HT1080 (cell line): ENCODE data around the gene PIGU. TPM values are rescaled to one million over a fixed set of nuclear protein-coding genes. Genes with fewer than 3 reads are reported as not detected.

Source experiments
- DNase-seq: peaks from one replicate; pipeline ENCODE4 v3.0.0-alpha.2; 2015; ENCODE audit warnings: low read depth
- total RNA-seq: library from RNA; depleted of rRNA; stranded (reverse); fragments of >200 nt; shearing (Covaris generic); gene quantifications from 2 replicates; pipeline ENCODE4 v1.2.3, GENCODE V29; 2014

The PIGU gene
- total RNA-seq, 1 experiment from 2014 or later = 20.8 TPM

DNA sequence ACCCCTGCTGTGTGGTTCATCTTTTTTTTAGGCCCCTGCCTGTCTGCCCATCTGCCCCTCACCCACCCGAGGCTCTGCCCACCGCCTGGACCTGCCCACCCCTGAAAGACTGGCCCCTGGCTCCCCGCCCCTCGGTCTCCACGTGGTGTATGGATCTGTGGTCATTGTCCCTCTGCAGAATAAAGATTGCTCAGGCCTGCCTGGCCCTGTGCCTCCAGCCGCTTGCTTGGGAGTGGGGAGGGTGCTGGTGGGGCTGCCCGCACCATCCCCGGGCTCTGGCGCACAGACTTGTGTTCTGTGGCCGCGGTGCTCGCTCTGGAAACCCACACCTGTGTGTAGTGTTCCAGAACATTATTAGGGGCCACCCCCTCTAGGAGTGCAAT lies 116.8 kb downstream of the PIGU start:
- DNase-seq = no peak

DNA sequence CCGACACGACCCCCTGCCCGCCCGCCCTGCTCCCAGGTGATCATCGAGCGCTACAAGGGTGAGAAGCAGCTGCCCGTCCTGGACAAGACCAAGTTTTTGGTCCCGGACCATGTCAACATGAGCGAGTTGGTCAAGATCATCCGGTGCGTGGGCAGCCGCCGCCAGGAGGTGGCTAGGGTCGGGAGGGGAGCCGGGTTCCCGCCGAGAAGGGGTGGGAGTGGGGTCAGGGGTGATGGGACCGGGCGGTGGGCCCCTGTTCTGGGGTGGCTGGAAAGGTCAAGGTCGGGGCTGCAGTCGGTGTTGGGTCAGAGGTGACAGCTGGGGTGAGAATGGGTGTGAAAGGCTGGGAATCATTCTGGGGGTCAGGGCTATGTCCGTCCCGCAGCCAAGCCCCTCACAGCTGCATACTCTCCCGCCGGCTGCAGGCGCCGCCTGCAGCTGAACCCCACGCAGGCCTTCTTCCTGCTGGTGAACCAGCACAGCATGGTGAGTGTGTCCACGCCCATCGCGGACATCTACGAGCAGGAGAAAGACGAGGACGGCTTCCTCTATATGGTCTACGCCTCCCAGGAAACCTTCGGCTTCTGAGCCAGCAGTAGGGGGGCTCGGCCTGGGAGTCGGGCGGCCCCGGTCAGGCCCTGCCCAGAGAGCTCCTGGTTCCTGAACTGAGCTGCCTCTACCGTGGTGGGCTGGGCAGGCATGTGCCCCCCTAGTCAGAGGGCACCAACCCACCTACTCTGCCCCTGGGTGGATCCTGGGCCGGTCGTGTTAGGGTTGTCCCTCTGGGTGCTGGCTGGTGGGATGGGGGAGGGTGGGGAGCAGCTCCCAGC lies 117.4 kb downstream of the PIGU start:
- no peak for DNase-seq

DNA sequence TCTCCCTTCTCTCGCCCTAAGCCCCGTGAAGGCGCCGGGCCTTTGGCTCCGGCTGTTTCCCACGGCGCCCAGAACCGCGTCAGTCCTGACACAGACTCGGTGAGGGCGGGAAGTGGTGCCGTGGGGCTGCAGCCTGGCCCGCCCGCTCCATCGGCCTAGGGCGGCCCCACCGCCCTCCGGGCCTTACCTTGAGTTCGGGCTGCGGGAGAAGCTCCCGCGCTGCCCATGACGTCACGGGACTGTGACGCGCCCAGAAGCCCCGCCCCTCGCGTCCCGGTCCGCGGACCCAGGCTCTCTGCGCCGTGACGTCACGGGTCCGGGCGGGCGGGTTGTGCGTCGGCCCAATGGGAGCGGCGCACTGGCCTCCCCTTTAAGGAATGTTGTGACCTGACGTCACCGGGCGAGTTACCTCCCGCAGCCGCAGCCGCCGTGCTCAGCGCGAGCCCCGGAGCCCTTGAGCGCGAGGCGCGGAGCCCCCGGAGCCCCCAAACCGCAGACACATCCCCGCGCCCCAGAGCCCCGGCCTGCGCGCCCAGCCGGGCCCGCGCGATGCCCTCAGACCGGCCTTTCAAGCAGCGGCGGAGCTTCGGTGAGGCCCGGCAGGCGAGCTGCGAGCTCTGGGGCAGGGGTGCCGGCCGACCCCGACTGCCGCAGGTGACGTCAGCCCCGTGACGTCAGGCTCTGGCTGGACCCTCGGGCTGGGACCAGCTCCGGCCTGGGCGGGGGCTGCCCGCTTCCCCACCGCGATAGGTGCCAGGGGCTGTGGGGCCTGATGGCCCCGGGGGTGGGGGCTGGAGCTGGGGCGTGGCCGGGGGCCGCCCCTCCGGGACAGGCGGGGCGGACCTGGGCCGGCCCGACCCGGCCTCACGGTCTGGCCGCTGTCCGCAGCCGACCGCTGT lies 118.3 kb downstream of the PIGU start, which contains the start of gene MAP1LC3A:
TSS of gene MAP1LC3A (plus strand) at position 399 of the 899 bp plus-strand sequence. CDS start at position 550, 151 bp downstream.
- no peak for DNase-seq

DNA sequence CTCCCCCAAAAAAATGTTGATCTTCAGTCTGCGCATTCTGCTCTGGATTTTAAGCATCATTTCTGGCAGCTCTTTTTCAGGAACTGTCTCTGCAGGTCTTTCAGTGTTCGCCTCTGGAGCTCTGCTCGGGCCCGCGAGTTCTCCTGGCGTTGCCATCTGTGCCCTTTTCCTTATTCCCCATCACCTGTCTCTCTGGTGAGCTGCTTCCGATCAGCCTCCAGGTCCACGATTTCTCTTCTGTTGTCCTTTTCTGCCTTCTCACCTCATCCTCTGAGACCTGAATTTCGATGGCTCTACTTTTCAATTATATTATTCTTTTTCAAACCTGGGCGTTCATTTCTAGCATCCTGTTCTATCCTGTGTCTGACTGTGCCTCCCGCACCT lies 119.0 kb downstream of the PIGU start:
- DNase-seq = no peak

DNA sequence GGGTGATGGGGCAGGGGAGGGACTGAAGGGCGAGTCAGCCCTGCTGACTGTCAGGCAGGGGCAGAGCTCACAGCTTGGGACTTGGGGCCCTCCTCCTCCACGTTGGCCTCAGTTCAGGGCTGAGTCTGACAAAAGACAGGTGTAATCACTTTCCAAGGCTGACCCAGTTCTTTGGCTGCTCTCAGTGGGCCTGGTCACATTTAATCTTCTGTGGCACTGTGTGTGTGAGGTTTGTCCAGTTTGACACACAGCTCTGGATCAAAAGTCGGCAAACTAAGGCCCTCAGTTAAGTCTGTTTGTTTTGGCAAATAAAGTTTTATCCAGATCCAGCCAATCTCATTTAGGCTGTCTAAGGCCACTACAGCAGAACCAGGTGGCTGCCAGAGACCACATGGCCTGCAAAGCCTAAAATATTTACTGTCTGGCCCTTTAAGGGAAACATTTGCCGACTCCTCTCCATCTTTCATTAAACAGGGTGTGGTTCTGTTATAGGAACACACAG lies 123.5 kb downstream of the PIGU start:
- no peak for DNase-seq

DNA sequence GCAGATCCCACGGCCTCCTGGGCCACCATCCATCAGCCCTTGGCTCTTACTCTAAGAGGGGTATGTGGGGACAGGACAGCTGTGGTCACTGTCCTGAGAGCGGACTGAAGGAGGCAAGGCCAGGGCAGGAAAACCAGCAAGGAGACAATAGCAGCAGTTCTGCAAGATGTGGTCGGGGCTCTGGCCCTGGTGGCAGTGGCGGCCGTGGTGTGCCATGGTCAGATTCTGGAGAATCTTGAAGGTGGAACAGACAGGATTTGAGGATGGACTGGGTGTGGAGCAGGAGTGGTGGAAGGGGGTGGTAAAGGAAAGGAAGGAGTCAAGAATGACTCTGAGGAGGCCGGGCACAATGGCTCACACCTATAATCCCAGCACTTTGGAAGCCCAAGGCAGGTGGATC lies 124.3 kb downstream of the PIGU start:
- DNase-seq = no peak

DNA sequence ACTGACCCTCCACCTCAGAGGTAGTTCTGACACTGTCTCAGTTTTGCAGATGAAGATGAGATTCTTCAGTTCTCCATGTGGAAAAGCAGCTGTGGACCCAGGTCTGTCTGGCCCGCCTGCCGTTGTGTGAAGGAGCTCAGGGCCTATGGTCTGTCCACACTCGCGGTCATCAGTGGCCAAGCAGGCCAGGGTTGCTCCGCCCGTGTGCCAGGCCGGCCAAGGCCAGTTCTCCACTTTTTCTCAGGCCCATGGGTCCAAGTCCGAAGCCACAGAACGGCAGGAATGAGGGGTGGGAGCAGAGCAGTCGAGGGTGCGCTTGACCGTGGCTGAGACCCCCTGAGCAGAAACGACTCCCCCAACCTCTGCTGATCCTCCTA lies 127.0 kb downstream of the PIGU start:
- no peak for DNase-seq

DNA sequence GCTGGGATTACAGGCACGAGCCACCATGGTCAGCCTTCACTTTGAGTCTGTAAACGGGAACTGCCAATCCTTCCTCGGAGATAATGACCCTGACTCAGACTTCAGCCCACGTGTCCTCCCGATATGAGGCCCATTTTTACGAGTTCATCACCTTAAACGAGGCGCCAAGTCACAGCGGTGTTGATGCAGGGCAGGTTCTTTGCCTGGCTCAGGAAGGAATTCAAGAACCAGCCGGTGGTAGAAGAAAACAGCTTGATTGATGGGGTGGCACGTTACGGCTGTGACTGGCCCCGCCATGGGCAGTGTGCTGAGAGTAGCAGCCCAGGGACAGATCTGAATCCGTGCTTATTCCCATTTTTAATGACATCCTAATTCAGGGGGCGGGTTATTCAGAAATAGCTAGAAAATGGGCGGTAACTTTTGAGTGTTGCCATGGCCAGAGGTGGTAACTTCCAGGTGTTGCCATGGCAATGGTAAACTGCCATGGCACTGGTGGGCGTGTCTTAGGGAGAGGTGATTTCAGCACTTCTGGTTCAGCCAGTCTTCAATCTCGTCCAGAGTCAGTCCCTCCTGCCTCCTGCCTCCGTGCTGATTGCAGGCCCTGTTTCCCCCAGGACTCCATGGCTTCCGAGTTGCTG lies 127.5 kb downstream of the PIGU start:
- no peak for DNase-seq

DNA sequence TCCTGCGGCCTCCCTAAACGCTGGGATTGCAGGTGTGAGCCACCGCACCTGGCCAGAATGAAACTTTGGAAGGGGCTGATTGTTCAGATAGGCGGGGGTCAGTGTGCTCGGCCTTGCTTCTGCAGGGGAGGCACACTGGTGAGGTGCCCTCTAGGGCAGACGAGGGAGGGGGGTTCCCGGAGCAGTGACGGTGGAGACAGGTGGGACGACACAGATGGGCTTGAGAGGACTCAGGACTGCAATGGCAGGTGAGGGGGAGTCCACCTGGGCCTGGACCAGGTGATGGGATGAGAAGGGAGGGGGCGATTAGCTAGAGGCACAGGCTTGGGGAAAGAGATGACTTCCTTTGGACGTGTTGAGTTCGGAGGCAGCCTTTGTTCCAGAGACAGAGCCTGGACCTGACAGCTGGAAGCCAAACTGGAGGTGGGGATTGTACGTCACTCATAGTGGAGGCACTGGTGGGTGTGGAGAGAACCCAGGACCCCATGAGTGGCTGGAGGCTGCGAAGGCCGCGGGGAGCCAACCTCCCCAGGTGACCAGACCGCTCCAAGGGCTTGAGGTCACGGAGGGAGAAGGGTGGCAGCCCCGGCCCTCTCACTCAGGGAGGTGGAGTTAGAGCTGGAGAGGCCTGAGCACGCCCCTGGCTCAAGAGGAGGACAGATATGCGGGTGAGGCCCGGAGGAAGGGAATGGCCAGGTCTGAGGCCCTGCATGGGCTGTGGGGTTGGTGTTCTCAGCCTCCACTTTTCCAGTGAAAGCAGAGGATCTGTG lies 128.9 kb downstream of the PIGU start:
- no peak for DNase-seq

DNA sequence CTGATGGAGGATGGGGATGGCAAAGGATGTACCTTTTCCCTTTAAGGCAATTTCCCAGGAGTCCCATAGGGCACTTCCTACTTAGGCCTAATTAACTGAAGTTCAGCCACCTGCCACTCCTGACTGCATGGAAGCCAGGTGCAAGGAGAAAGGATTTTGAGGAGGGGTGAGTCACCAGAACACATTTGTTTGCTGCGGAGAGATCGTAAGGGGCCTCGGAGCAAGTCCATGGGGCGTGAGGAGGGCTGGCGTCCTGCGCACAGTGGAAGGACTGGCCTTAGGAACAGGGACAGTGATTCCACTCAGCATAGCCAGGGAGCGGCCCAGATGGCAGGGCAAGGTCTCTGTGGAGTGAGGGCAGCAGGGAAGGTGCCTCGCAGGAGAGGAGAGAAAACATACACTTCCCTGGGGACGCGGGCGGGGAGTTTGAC lies 130.1 kb downstream of the PIGU start:
- DNase-seq = no peak

DNA sequence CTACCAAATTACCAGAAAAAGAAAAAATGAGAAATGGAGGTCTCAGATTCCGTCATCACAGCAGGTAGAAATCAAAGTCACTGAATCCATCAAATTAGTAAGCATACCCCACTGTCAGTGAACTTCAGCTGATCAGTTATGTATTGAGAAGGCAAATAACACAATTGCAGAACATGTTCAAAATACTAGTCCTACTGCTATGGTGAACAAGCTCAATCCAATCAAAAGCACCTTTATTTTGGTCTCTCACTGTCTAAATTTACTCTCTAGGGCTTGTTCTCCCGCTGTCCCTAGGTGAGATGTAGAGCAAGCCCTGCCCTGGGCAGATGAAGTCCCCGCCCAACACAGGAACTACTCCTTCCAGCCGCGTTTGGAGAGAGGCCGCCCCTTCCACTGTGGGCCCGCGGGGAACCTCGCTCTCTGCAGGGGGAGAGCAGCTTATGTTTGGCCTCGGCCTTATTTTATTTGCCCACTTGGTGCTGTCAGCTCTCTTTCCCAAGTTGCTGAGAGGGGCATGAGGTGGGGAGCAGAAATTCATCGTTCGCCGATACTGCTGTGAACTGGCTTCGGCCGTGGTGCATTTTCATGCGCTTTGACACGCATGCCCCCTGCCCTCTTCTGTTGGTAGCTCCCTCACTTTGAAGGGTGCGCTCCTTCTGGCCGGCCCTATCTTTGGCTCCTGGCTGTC lies 132.6 kb downstream of the PIGU start:
- no peak for DNase-seq

DNA sequence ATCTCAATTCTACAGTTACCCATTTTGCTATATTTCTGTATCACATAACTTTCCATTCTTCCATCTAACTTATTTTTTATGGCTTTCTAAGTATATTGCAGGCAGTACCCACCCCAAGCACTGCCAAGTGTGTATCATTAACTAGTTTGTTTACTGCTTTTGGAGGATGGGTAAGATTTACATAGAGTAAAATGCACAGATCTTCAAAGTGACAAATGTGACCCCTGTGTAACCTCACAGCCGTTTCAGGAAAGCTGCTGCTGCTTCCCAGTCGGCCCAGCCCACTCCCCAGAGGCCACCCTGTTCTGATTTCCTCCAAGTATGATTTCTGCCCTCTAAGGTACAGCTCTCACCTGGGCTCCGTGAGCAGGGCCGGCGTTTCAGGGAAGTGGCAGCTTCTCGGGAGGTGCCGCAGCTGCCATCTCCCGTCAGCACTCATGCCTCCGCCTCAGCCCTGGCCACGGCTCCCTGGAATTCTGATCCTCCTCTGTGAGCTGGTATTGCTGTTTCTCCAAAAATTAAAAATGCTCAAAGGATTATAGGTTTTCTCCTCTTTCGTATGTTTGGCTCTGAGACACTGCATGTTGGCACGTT lies 133.3 kb downstream of the PIGU start:
- DNase-seq = no peak

DNA sequence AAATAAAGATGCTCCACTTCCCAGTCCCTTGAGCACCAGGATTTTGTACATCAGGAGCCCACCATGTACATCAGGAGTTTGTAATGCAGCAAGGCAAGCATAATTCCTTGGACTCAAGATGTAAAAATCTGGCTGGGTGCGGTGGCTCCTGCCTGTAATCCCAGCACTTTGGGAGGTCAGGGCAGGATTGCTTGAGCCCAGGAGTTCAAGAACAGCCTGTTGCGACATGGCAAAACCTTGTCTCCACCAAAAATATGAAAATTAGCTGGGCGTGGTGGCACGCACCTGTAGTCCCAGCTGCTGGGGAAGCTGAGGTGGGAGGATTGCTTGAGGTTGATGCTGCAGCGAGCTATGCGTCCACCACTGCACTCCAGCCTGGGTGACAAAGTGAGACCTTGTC lies 134.5 kb downstream of the PIGU start:
- DNase-seq = no peak

DNA sequence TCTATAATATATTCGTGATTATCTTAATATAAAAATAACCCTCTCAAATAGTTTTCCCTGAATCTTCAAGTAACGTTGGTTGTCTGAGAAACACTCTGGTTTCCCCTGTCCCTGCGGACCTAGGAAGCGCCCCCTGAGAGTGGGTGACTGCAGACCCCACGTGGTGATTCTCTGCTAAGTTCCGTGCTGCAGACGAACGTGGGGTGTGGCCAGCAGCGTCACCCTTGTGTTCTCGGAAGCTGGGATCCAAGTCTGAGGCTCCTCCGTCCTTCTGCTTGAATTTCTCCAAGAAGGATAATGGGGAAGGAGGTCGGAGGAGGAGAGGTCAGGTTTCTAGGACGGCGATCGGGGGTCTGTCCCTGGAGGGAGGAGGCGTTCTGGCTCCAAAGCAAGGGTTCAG lies 135.0 kb downstream of the PIGU start:
- DNase-seq = no peak

DNA sequence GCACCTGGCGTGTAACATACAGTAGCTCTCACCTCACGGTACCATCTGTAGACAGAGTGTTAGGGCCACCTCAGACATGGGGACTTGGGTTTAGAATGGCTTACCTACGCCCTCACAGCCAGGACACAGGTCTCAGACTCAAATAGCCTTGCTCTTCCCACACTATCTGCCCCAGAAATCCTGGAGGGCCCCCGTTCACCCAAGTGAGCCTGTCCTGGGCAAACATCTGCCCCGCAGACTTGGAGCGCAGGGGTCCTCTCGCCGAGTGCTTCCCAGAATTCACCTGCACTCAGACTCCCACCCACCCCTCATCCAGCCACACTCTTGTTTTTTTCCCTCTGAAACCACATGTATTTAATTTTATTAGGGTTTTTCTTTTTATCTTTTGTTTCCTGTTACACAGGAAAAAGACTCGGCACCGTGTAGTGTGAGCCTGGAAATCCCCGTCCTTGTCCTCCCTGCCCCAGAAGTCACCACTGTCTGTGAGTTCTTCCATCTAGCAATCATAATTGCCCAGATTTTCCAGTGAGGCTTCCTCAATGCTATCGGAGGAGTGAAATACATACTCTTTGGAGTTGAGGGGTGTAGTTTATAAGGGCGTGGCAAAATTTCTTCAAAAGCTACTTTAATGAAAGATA lies 135.5 kb downstream of the PIGU start:
- DNase-seq = no peak

DNA sequence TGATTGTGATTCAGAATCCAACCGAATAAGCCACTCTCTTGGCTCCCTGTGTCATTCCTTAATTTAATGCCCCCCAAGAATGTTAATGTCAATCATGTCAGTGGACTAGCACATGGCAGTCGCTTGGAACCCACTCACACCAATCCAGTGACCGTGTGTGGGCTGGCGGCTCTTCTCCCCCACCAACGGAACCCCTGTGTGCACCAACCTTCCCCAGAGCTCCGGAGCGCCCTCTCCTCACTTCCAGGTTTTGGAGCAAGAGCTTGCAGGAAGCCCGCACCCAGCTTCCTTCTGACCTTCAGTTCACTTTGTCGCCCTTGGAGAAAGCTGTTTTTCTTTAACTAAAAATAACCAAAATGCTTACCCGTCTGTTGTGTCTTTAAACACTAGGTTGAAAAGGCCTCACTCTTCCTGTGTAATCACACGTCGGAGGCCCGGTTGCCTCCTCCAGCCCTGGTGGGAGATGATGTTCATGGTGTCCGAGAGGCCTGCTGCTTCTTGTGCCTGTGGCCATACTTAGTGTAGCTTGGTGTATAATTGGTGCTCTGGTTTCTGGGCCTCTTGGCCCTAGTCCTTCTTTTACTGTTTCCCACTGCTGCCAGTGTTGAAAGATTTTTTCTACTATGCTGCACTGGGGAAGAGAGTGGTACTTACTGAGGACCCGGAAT lies 136.2 kb downstream of the PIGU start:
- no peak for DNase-seq

DNA sequence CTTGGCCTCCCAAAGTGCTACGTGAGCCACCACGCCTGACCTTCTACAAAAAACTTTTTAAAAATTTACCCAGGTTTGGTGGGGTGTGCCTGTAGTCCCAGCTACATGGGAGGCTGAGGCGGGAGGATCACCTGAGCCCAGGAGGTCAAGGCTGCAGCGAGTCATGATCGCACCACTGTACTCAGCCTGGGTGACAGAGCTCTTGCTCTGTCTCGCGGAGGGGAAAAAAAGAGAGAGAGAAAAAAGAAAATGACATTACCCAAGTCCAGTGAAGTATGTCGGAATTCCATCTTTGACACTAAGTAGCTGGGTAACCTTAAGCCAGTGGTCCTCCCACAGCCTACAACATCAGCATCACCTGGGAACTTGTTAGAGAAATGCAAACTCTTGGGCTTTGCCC lies 137.1 kb downstream of the PIGU start:
- no peak for DNase-seq

DNA sequence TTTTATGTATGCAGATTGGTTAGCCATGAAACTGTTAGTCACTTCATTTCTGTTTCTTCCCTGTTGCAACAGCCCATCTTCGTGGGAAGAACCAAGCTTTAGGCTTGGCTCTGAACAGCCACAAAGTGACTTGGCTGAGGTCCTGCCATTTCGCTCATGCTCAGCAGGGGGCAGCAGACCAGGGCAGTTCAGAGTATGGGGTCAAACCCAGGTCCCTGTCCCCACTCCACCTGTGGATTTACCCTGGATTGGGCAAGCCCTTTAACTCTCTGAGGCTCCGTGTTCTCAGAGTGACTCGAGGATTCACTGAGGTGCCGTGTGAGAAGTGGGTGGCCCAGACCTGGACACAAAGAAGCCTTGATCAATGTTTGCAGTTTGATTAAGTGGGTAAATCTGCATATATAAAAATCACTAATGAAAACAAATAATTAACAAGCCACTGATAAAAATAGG lies 138.2 kb downstream of the PIGU start:
- DNase-seq = no peak

DNA sequence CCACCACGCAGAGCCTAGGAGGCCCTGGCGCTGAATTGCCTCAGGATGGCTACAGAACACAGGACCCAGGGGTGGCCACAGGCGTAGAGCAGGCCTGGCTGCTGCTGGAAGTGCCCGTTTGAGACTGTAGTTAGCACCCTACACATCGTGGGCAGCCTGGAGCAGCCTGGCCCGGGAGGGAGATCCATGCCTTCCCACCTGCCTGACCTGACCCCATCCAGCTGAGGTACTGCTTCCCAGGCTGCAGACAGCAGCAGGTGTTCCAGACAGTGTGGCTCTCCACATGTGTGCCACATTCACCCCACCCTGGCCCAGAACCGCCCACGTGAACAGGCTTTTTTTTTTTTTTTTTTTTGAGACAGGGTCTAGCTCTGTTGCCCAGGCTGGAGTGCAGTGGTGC lies 139.2 kb downstream of the PIGU start:
- DNase-seq = no peak
